GM18507 (cell line): ENCODE measurements around the gene TSPAN9.

Experiments used
- DNase-seq: peaks from one replicate; pipeline ENCODE4 v3.0.0; 2011; ENCODE audit warnings: low read depth; ENCODE audit not compliant: insufficient read length; ENCODE audit errors: extremely low spot score
- FAIRE-seq: peaks from 2 replicates; lab custom pipeline; 2011; peaks lifted over from hg19 to GRCh38; lab: Jason Lieb, UNC

The TSPAN9 gene

GRCh38 chr12:3311491-3312103 is 234.4 kb downstream of the TSPAN9 start:
- FAIRE-seq (no peak), DNase-seq (no peak)

- DNase-seq (no peak), FAIRE-seq (no peak)
These were observed 235.9 kb downstream of the TSPAN9 start for GRCh38 chr12:3313066-3313465.

GRCh38 chr12:3313675-3314663 is 236.8 kb downstream of the TSPAN9 start:
- no peak for FAIRE-seq
- no peak for DNase-seq

- DNase-seq (no peak), FAIRE-seq (no peak)
These were observed 238.1 kb downstream of the TSPAN9 start for GRCh38 chr12:3315201-3315661.

- DNase-seq: no peak
- no peak for FAIRE-seq
These were observed 239.7 kb downstream of the TSPAN9 start for GRCh38 chr12:3316776-3317480.

GRCh38 chr12:3317481-3317815 is 240.3 kb downstream of the TSPAN9 start:
- FAIRE-seq (no peak), DNase-seq (no peak)

GRCh38 chr12:3317841-3318501 is 240.8 kb downstream of the TSPAN9 start:
- DNase-seq: no peak
- FAIRE-seq: no peak

- FAIRE-seq: no peak
These were observed 242.7 kb downstream of the TSPAN9 start for GRCh38 chr12:3319723-3320492.

GRCh38 chr12:3320881-3321509 is 243.8 kb downstream of the TSPAN9 start:
- FAIRE-seq: no peak
- DNase-seq: no peak

More at GRCh38 chr12:3319723-3320492, 242.7 kb downstream of the TSPAN9 start:
- DNase-seq: no peak

GRCh38 chr12:3321881-3322280 is 244.7 kb downstream of the TSPAN9 start:
- no peak for DNase-seq
- no peak for FAIRE-seq

GRCh38 chr12:3323002-3323685 is 246.0 kb downstream of the TSPAN9 start:
- FAIRE-seq: no peak
- DNase-seq: no peak

- DNase-seq (no peak), FAIRE-seq (no peak)
These were observed 248.6 kb downstream of the TSPAN9 start for GRCh38 chr12:3325736-3326135.

- DNase-seq: no peak
- no peak for FAIRE-seq
These were observed 249.1 kb downstream of the TSPAN9 start for GRCh38 chr12:3326156-3326849.

- FAIRE-seq (no peak), DNase-seq (no peak)
These were observed 249.9 kb downstream of the TSPAN9 start for GRCh38 chr12:3326850-3327780.

GRCh38 chr12:3328081-3328480 is 250.9 kb downstream of the TSPAN9 start:
- no peak for DNase-seq

GRCh38 chr12:3328571-3328970 is 251.4 kb downstream of the TSPAN9 start:
- FAIRE-seq (no peak), DNase-seq (no peak)

More at GRCh38 chr12:3328081-3328480, 250.9 kb downstream of the TSPAN9 start:
- no peak for FAIRE-seq
